HG02981 (cell line): Measurements from ENCODE around the gene IL21R.
"Not testable (repeated sequence)": the region's sequence is repeated elsewhere in the genome, so short reads cannot be mapped to it uniquely, and the experiment has no call there.

Experiments used
- ATAC-seq: cut with Tn5 transposase; IDR thresholded peaks from one replicate; pipeline ENCODE4 v1.9.1; 2021; ENCODE audit warnings: mild to moderate bottlenecking, moderate library complexity; ENCODE audit not compliant: unreplicated experiment

Gene IL21R

GRCh38 chr16:27441276-27441675 lies 39.3 kb downstream of the IL21R start:
- ATAC-seq = no peak

GRCh38 chr16:27441998-27442397 lies 40.0 kb downstream of the IL21R start:
- no peak for ATAC-seq

- no peak for ATAC-seq
Observed at GRCh38 chr16:27444015-27444414, 42.0 kb downstream of the IL21R start.

- ATAC-seq = no peak
Observed at GRCh38 chr16:27444470-27444869, 42.5 kb downstream of the IL21R start.

- no peak for ATAC-seq
Observed at GRCh38 chr16:27445502-27446175, 43.7 kb downstream of the IL21R start.

GRCh38 chr16:27446721-27447120 lies 44.7 kb downstream of the IL21R start:
- peak; percentile 29 for ATAC-seq

- no peak for ATAC-seq
Observed at GRCh38 chr16:27447301-27447700, 45.3 kb downstream of the IL21R start.

GRCh38 chr16:27448532-27449433 lies 46.8 kb downstream of the IL21R start:
- ATAC-seq = no peak

GRCh38 chr16:27449434-27450195 lies 47.6 kb downstream of the IL21R start:
- ATAC-seq = peak; percentile 56

GRCh38 chr16:27450196-27450549 lies 48.2 kb downstream of the IL21R start:
- ATAC-seq = no peak

GRCh38 chr16:27452569-27453493 lies 50.9 kb downstream of the IL21R start:
- ATAC-seq = no peak

GRCh38 chr16:27453494-27453825 lies 51.5 kb downstream of the IL21R start:
- no peak for ATAC-seq

GRCh38 chr16:27455700-27456099 lies 53.7 kb downstream of the IL21R start:
- ATAC-seq = no peak

- not testable (repeated sequence) for ATAC-seq
Observed at GRCh38 chr16:27457605-27457900, 55.6 kb downstream of the IL21R start.

GRCh38 chr16:27458258-27458657 lies 56.3 kb downstream of the IL21R start:
- no peak for ATAC-seq

GRCh38 chr16:27458987-27459688 lies 57.2 kb downstream of the IL21R start:
- ATAC-seq = no peak

- ATAC-seq = no peak
Observed at GRCh38 chr16:27460213-27460612, 58.2 kb downstream of the IL21R start.

GRCh38 chr16:27460663-27461482 lies 58.9 kb downstream of the IL21R start:
- ATAC-seq = no peak

GRCh38 chr16:27461483-27462171 lies 59.7 kb downstream of the IL21R start:
- ATAC-seq = no peak
